ENCODE results near the gene COQ5.

DNA sequence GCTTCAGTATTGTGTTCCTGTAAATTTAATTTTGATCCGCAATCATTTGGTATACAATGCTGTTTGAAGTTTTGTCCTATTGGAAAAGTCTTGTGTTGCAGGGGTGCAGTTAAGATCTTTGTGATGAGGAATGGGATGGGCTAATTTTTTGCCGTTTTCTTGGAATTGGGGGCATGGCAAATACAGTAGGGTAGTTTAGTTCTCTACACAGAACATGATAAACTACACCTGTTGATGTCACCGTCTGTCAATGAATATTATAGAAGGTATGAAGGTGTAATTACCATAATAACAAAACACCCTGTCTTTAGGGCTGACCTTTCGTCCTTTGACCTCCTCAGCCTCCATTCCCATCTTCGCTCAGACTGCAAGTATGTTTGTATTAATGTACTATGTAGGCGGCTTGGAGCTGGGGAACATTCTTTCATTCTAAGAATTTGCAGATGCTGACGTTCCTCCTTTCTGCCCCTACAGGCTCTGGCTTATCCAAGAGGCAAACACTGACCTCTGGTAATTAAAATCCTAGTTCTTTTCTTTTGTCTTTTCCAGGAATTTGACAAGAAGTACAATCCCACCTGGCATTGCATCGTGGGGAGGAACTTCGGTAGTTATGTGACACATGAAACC, 31.3 kb downstream of the COQ5 start:
- TF ChIP-seq, protein P1, sequence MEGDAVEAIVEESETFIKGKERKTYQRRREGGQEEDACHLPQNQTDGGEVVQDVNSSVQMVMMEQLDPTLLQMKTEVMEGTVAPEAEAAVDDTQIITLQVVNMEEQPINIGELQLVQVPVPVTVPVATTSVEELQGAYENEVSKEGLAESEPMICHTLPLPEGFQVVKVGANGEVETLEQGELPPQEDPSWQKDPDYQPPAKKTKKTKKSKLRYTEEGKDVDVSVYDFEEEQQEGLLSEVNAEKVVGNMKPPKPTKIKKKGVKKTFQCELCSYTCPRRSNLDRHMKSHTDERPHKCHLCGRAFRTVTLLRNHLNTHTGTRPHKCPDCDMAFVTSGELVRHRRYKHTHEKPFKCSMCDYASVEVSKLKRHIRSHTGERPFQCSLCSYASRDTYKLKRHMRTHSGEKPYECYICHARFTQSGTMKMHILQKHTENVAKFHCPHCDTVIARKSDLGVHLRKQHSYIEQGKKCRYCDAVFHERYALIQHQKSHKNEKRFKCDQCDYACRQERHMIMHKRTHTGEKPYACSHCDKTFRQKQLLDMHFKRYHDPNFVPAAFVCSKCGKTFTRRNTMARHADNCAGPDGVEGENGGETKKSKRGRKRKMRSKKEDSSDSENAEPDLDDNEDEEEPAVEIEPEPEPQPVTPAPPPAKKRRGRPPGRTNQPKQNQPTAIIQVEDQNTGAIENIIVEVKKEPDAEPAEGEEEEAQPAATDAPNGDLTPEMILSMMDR (IDR thresholded peaks at IDR 0.05; ENCODE audit: low read depth, low read length, poor library complexity, severe bottlenecking) = no peak
- no peak for TF ChIP-seq EZH2phosphoT487 (IDR thresholded peaks at IDR 0.05; ENCODE audit: borderline replicate concordance, low read length)
